HepG2 (cell line): ENCODE measurements around the gene COQ4. TPM values are rescaled to one million over a fixed set of nuclear protein-coding genes. Genes with fewer than 3 reads are reported as not detected.

ENCODE experiments used
- GATA4 ChIP-seq: sonication (generic); IDR thresholded peaks from 2 replicates; pipeline ENCODE4 v1.6.1; 2016; ENCODE audit warnings: antibody characterized with exemption, low read depth, borderline replicate concordance
- GTF3A ChIP-seq: sonication (generic); formaldehyde crosslinking; conservative IDR thresholded peaks from 2 replicates; pipeline ENCODE4 v1.4.0; 2020; ENCODE audit warnings: mild to moderate bottlenecking, missing genetic modification reagents
- MED8 ChIP-seq: sonication (generic); formaldehyde crosslinking; IDR thresholded peaks from 2 replicates; pipeline ENCODE4 v1.8.1; 2023; ENCODE audit warnings: mild to moderate bottlenecking, missing genetic modification reagents; ENCODE audit not compliant: insufficient replicate concordance
- NAIF1 ChIP-seq: sonication (generic); formaldehyde crosslinking; IDR thresholded peaks from 2 replicates; pipeline ENCODE4 v1.5.0; 2020; ENCODE audit warnings: mild to moderate bottlenecking, missing genetic modification reagents, borderline replicate concordance
- NR2C2 ChIP-seq: sonication (generic); formaldehyde crosslinking; IDR thresholded peaks from 2 replicates; pipeline ENCODE4 v1.4.0; 2020; ENCODE audit warnings: missing genetic modification reagents, mild to moderate bottlenecking, moderate library complexity, borderline replicate concordance
- PAX8 ChIP-seq: sonication (generic); formaldehyde crosslinking; IDR thresholded peaks from 2 replicates; pipeline ENCODE4 v1.8.0; 2022; ENCODE audit warnings: mild to moderate bottlenecking, missing genetic modification reagents, borderline replicate concordance
- RFXANK ChIP-seq: IDR thresholded peaks from 2 replicates; pipeline ENCODE4 v1.6.1; 2016
- SPEN ChIP-seq: sonication (generic); formaldehyde crosslinking; IDR thresholded peaks from 2 replicates; pipeline ENCODE4 v1.5.1; 2020; ENCODE audit warnings: low read depth, mild to moderate bottlenecking, missing genetic modification reagents
- SRY ChIP-seq: sonication (generic); formaldehyde crosslinking; IDR thresholded peaks from 2 replicates; pipeline ENCODE4 v1.8.0; 2022; ENCODE audit warnings: mild to moderate bottlenecking, missing genetic modification reagents
- YY1 ChIP-seq: IDR thresholded peaks from 2 replicates; pipeline ENCODE4 v1.6.1; 2011; ENCODE audit warnings: low read length, low read depth, moderate library complexity, mild to moderate bottlenecking; ENCODE audit not compliant: insufficient read depth, insufficient replicate concordance
- ZNF317 ChIP-seq: sonication (generic); formaldehyde crosslinking; IDR thresholded peaks from 2 replicates; pipeline ENCODE4 v1.5.0; 2020; ENCODE audit warnings: mild to moderate bottlenecking, missing genetic modification reagents
- ZNF331 ChIP-seq: sonication (generic); formaldehyde crosslinking; IDR thresholded peaks from 2 replicates; pipeline ENCODE4 v1.4.0; 2020; ENCODE audit warnings: missing genetic modification reagents
- ZNF777 ChIP-seq: sonication (generic); formaldehyde crosslinking; IDR thresholded peaks from 2 replicates; pipeline ENCODE4 v1.4.0; 2020; ENCODE audit warnings: missing genetic modification reagents
- ZSCAN20 ChIP-seq: sonication (generic); formaldehyde crosslinking; IDR thresholded peaks from 2 replicates; pipeline ENCODE4 v1.4.0; 2020; ENCODE audit warnings: missing genetic modification reagents, mild to moderate bottlenecking, borderline replicate concordance
- polyA plus RNA-seq, 8 experiments: library from polyadenylated mRNA; depleted of rRNA in 3 of 8; stranded (reverse) in 7 of 8; unstranded in 1 of 8; fragments of >200 nt; fragmentation: Illumina TruSeq in 4 of 8; extraction: Trizol in 4 of 8; gene quantifications; 2 replicates each; pipeline versions ENCODE4 v1.2.1 to v1.2.3, GENCODE V29; 2011 to 2016; ENCODE audit warnings: low read depth in 4 of 8, missing spikeins in 1 of 8, mixed read lengths in 1 of 8; ENCODE audit not compliant: insufficient read depth in 1 of 8
- total RNA-seq, 5 experiments: library from RNA; depleted of rRNA; stranded (reverse); fragments of >200 nt; fragmentation: Illumina TruSeq; extraction: Trizol; gene quantifications; 2 replicates each; pipeline ENCODE4 v1.2.3, GENCODE V29; 2016; ENCODE audit warnings: low read depth in 1 of 5
- TF ChIP-seq, protein P1 (sequence below): sonication (generic); formaldehyde crosslinking; IDR thresholded peaks from 2 replicates; pipeline ENCODE4 v1.4.0; 2020; ENCODE audit warnings: missing genetic modification reagents
- TF ChIP-seq, protein P2 (sequence below): sonication (generic); formaldehyde crosslinking; IDR thresholded peaks from 2 replicates; pipeline ENCODE4 v1.5.0; 2020; ENCODE audit warnings: missing genetic modification reagents, mild to moderate bottlenecking, borderline replicate concordance
- TF ChIP-seq, protein P3 (sequence below): sonication (generic); formaldehyde crosslinking; IDR thresholded peaks from 2 replicates; pipeline ENCODE4 v1.4.0; 2020; ENCODE audit warnings: missing genetic modification reagents, borderline replicate concordance
- TF ChIP-seq, protein P4 (sequence below): IDR thresholded peaks from 2 replicates; pipeline ENCODE4 v1.6.1; 2012; ENCODE audit warnings: inconsistent platforms

Gene COQ4
- total and polyA plus RNA-seq, 2 of the 13 experiments (the other 11 are each of a cell fraction or from before 2014, with no cell fraction given), result 26.1 to 36.0 TPM

DNA sequence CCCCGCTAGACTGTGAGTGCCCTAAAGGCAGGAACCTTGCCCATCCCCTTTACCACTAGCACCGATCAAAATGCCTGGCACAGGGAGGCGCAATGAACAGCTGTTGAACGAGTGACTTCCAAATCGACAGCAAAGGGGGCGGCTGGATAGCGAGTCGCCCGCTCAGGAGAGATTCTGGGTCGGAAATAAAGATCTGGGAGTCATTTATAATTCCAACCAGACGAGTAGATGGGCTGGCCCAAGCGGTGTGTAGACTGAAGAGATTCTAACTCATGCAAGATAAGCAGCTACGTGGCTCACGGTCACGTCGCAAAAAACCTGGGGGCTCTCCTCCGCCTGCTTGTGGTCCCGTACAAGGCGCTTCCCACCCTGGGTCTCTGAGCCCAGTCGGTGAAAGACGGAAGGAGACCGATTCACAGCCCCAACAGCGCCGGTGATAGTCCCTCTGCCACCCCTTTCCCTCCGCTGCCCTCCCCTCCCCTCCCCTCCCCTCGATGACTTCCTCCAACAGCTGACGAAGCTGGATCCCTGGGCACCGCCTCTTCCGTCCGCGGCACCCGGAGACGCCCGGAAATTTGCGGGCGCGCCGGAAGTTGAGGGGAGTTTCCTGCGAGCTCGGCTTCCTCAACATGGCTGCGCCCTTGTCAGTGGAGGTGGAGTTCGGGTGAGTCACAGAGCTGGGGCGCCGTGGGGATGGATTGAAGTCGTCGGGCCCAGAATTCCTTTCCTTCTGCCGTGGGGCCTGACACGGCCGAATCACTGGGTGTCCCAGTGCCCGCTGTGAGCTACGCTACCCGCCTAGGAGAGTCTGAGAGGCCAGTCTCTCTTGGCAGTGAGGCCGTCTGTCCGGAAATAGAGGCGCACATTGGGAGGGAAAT lies 48.4 kb downstream of the COQ4 start, which contains the start of gene URM1 (continued):
- TF ChIP-seq, protein P1, sequence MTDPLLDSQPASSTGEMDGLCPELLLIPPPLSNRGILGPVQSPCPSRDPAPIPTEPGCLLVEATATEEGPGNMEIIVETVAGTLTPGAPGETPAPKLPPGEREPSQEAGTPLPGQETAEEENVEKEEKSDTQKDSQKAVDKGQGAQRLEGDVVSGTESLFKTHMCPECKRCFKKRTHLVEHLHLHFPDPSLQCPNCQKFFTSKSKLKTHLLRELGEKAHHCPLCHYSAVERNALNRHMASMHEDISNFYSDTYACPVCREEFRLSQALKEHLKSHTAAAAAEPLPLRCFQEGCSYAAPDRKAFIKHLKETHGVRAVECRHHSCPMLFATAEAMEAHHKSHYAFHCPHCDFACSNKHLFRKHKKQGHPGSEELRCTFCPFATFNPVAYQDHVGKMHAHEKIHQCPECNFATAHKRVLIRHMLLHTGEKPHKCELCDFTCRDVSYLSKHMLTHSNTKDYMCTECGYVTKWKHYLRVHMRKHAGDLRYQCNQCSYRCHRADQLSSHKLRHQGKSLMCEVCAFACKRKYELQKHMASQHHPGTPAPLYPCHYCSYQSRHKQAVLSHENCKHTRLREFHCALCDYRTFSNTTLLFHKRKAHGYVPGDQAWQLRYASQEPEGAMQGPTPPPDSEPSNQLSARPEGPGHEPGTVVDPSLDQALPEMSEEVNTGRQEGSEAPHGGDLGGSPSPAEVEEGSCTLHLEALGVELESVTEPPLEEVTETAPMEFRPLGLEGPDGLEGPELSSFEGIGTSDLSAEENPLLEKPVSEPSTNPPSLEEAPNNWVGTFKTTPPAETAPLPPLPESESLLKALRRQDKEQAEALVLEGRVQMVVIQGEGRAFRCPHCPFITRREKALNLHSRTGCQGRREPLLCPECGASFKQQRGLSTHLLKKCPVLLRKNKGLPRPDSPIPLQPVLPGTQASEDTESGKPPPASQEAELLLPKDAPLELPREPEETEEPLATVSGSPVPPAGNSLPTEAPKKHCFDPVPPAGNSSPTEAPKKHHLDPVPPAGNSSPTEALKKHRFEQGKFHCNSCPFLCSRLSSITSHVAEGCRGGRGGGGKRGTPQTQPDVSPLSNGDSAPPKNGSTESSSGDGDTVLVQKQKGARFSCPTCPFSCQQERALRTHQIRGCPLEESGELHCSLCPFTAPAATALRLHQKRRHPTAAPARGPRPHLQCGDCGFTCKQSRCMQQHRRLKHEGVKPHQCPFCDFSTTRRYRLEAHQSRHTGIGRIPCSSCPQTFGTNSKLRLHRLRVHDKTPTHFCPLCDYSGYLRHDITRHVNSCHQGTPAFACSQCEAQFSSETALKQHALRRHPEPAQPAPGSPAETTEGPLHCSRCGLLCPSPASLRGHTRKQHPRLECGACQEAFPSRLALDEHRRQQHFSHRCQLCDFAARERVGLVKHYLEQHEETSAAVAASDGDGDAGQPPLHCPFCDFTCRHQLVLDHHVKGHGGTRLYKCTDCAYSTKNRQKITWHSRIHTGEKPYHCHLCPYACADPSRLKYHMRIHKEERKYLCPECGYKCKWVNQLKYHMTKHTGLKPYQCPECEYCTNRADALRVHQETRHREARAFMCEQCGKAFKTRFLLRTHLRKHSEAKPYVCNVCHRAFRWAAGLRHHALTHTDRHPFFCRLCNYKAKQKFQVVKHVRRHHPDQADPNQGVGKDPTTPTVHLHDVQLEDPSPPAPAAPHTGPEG (CRISPR knock-in tag), result no peak
- TF ChIP-seq ZNF777 (peak; percentile 73), RFXANK (CRISPR knock-in tag) (no peak), ZNF317 (CRISPR knock-in tag) (no peak), SRY (CRISPR knock-in tag) (peak; percentile 70), GATA4 (0 out of 2 replicates have a peak, but pooled peaks have one; percentile 21), NR2C2 (peak; percentile 70; the same call in 1 of the 2 replicates), PAX8 (no peak), NAIF1 (CRISPR knock-in tag) (0 out of 2 replicates have a peak, but pooled peaks have one; percentile 34), ZSCAN20 (CRISPR knock-in tag) (no peak), GTF3A (CRISPR knock-in tag) (no peak), MED8 (CRISPR knock-in tag) (no peak), YY1 (peak; percentile 98), SPEN (peak; percentile 42; the same call in 1 of the 2 replicates), ZNF331 (CRISPR knock-in tag) (no peak)
- TF ChIP-seq, protein P2, sequence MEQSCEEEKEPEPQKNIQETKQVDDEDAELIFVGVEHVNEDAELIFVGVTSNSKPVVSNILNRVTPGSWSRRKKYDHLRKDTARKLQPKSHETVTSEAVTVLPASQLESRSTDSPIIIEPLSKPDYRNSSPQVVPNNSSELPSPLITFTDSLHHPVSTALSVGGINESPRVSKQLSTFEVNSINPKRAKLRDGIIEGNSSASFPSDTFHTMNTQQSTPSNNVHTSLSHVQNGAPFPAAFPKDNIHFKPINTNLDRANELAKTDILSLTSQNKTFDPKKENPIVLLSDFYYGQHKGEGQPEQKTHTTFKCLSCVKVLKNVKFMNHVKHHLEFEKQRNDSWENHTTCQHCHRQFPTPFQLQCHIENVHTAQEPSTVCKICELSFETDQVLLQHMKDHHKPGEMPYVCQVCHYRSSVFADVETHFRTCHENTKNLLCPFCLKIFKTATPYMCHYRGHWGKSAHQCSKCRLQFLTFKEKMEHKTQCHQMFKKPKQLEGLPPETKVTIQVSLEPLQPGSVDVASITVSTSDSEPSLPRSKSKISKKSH (CRISPR knock-in tag), result peak; percentile 77
- TF ChIP-seq, protein P3, sequence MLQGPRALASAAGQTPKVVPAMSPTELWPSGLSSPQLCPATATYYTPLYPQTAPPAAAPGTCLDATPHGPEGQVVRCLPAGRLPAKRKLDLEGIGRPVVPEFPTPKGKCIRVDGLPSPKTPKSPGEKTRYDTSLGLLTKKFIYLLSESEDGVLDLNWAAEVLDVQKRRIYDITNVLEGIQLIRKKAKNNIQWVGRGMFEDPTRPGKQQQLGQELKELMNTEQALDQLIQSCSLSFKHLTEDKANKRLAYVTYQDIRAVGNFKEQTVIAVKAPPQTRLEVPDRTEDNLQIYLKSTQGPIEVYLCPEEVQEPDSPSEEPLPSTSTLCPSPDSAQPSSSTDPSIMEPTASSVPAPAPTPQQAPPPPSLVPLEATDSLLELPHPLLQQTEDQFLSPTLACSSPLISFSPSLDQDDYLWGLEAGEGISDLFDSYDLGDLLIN (CRISPR knock-in tag), result no peak
- TF ChIP-seq, protein P4, sequence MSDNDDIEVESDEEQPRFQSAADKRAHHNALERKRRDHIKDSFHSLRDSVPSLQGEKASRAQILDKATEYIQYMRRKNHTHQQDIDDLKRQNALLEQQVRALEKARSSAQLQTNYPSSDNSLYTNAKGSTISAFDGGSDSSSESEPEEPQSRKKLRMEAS, result peak; percentile 61
